HG02798 (cell line): ENCODE measurements around the gene LOX.
"Not testable (repeated sequence)": the region's sequence is repeated elsewhere in the genome, so short reads cannot be mapped to it uniquely, and the experiment has no call there.

Experiments used
- ATAC-seq: cut with Tn5 transposase; IDR thresholded peaks from one replicate; pipeline ENCODE4 v1.9.1; 2021; ENCODE audit warnings: mild to moderate bottlenecking; ENCODE audit not compliant: unreplicated experiment, poor library complexity

LOX gene

DNA sequence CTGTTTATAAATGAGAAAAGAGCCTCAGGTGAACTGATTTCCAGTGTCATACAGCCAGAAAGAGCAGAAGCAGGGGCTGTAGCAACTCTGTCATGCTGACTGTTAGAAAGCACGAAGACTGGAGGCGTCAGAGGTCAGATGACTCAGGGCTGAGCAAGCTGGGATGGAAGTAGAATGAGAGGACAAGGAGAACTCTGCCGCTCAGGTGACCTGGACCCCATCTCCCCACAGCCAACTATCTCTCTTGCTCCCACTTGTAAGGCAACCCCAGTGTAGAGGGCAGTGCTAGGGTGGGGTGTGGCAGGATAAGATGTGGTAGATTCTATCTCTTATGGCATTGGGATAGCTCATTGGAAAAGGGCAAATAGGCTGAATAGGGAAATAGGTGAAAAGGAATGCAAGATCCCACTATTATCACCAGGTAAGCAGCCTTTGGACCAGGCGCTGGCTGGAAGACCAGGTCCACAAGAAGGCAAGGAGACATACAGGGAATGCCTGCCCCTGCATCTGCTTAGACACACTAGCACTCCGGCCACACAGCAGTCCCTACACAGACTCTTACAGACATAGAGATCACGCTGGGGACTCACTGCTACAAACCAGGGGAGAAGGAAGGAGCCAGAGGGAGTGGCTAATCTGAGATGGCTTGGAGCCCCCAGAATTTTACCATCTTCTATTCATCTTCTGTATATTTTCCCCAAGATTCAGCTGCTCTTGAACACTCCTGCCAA lies 21.2 kb upstream of the LOX start:
- ATAC-seq: no peak

DNA sequence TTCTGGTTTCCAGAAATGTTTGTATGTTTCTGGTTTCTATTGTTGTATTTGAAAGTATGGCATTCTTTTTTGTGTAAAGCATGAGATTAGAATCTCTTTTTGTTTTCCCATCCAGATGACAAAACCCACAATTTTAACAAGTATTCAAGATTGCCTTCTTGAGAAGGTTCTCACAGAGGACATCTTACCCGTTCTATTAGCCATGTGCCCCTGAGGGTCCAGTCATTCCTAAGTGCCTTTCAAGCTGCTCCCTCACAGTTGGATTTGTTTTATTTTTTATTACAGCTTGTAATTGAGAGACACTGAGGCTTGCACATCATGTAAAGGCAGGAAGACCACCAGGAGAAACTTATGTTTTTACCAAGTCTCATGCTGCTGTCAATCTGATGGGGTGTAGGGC lies 19.3 kb upstream of the LOX start:
- ATAC-seq: no peak

DNA sequence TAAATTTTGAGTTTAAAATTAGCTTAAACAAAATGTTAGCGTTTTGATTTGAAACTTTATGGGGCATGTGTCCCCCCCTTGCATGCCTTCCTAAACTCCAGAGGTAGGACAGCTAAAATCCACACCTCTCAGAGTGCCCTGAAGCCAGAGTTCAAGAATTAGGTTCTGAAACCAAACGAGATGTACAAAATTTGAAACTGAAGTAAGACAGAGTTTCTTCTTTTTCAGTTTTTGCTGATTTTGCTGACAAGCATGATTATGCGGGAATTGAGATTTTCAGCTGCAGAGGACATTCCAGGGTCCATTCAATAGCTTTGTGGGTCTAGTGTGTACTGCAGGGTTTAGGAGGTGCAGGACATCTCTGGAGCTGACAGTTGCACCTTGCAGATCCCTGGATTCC lies 17.1 kb upstream of the LOX start:
- ATAC-seq: no peak

DNA sequence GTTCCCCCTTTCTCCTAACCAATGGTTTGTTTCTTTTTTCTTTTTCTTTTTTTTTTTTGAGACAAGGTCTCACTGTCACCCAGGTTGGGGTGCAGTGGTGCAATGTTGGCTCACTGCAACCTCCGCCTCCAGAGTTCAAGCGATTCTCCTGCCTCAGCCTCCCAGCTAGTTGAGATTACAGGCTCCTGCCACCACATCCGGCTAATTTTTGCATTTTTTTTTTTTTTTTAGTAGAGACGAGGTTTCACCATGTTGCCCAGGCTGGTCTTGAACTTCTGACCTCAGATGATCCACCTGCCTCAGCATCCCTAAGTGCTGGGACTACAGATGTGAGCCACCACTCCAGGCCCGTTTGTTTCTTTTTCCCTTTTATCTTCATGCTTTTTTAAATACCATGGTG lies 16.2 kb upstream of the LOX start:
- ATAC-seq: not testable (repeated sequence)

DNA sequence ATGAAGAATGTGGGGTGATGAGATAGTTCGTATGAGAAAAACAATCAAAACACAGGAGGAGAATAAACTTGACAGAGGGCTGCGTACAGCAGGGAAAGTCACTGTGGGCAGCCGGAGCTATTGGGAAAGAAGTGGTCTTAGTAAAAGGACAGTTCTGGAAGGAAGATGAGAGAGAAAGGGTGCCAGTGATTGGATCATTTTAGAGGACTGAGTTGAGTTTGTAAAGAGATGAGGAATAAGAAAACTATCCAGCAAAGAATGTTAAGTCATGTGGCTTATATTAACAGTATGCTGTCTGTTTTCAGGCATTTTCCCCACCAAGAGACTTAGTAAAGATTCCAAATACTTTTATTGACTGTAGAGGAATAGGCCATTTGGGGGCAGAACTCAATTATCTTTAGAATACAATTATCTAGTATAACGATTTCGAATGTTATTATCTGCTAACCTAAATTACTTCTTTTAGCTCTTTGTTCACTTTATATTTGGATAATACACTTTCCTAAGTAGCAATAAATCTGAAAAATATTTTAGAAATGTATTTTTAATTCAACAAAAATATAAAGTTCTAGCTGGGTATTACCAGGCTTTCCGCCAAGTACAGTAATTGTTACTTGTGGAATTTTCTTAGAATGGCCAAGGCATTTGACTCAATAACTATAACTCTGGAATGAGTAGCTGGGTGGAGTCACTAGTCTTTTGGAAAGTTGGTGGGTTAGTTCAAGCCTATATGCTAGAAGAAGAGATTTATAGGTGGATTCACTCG lies 15.5 kb upstream of the LOX start:
- no peak for ATAC-seq

DNA sequence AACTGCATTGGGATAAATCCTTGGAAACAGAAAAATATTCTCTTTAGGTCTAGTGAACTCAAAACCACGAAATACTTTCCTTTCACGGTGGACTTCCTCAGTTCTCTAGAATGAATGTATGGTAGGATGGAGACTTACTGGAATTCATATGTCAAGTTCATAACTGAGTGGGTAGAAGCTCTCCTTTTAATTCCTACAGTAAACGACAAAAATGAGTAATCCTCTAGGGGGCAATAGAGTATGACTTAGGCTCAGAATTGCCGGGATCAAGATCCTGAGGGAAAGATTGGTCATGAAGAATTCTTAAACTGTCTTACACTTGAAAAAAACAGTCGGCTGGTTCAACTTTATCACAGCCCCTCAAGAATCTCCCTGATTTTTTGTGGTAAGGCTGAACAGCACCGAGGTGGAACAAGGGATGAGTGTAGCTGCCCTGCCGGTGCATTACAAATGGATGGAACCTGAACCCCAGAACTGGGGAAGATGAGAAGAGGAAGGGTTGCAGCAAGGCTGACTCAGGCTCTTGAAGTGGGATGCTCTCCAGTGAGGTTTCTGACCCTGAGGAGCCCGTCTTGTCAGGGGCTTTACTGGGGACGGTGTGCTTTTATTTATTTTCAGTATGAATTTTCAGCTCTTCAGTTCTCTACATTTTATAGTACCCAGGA lies 14.0 kb upstream of the LOX start:
- no peak for ATAC-seq

DNA sequence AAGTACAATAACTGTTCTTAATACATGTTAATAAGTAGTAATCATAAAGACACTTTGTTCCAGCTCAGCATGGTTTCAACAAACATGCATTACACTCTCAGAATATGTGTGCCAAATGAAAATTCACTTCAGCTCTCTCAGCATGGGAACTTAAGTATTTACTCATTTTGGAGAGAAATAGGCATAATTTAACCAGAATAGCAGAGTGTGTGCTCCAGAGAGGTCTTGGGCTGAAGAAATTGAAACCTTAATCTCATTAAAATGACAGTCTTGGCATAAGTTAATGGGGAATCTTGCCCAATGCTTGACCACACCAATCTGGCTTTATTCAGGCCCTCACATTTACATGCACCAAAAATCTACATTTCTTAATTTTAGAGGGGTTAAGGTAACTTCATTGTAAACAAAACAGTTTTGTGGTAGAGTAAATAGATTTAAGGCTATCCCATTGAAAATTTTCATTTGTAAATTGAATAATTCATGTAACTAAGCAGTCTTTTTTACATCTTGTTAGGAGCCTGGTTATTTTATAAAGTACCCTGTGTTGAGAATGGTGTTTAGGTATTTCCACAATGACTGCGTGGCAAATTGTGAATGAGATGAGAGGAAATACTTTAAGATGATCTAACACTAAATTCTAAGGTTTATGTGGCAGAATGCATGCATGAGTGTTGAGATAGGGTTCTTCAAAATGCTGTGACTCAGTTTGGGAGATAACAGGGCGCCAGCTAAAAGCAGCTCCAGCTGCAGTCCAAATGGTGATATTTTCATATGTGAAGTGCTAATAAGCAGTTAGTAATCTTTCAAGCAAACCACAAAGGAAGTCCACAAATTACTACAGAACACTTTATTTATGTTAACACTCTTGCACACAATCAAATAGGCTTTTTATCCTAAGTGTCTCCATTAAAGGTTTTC lies 11.3 kb upstream of the LOX start:
- no peak for ATAC-seq

DNA sequence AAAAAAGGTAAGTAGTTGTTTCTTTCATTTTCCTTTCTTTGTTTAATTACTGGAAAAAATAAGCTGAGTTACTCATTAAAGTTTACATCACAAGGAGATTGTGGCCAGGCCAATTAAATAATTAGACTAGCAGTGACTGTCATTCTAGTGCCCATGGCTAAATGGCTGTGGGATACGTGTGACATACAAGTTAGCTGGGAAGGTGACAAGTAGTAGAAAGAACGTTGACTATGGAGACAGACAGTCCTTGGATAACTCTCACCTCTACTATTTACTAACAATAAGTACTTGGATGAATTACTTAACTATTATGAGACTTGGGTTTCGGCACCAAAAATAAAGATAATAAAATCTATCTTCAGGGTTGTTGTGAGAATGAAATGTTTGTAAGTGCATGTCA lies 7.0 kb upstream of the LOX start:
- no peak for ATAC-seq

DNA sequence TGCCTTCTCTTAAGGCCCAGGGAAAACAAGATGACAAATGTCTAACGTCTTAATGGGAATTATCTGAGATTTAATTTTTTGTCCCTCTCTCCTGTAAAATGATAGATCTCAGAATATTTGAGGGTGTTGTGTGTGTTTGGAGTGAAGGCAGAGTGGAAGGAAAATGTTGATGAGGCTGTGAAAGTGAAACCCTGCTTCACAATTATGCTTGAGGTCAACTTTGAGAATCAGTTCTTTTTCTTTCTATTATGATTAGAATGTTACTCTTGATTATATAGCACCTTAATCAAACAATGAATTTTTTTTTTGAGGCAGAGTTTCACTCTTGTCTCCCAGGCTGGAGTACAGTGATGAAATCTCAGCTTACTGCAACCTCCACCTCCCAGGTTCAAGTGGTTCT lies 5.5 kb upstream of the LOX start:
- ATAC-seq: peak; percentile 59

DNA sequence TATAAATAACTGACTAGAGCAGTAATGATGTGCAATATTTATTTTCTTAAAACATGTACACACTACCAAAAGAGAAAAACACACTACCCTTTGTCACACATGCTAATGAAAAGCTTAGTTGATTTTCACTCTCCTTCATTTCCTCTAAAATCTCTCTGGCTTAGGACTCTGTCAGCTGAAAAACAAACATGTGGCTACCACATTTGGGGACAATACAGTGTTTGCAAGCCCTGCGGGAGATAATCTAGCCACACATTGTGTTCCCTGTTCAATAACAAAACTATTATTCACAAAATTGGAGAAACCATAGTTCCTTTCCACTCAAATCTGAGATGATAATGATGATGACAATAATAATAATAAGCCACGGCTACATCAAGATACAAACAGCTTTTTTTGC lies 3.5 kb upstream of the LOX start:
- no peak for ATAC-seq

DNA sequence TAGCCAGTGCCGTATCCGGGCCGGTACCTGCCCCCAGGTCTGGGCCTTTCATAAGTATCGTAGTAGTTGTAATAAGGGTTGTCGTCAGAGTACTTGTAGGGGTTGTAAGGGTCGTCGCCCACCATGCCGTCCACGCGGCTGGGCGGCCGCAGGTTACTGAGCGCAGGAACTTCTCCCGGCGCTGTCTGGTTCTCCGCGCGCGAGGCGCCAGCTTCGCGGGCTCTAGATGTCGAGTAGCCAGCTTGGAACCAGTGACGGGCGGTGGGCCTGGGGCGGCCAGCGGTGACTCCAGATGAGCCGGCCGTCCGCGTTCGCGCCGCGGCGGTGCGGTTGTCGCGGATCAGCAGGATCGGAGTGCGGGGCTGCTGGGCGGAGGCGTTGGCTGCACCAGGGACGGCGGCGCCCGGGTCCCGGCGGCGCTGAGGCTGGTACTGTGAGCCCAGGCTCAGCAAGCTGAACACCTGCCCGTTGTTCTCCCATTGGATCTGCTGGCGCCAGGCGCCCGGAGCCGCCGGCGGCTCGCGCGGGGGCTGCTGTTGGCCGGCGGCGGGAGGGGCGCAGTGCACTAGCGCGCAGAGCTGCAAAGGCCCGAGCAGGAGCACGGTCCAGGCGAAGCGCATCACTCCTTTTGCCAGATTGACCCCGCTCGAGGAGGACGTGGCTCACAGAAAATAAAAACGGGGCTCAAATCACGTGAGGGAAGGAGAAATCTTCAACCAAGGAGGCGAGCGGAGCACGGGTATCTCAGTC lies 518 bp downstream of the LOX start:
- ATAC-seq: peak; percentile 14

DNA sequence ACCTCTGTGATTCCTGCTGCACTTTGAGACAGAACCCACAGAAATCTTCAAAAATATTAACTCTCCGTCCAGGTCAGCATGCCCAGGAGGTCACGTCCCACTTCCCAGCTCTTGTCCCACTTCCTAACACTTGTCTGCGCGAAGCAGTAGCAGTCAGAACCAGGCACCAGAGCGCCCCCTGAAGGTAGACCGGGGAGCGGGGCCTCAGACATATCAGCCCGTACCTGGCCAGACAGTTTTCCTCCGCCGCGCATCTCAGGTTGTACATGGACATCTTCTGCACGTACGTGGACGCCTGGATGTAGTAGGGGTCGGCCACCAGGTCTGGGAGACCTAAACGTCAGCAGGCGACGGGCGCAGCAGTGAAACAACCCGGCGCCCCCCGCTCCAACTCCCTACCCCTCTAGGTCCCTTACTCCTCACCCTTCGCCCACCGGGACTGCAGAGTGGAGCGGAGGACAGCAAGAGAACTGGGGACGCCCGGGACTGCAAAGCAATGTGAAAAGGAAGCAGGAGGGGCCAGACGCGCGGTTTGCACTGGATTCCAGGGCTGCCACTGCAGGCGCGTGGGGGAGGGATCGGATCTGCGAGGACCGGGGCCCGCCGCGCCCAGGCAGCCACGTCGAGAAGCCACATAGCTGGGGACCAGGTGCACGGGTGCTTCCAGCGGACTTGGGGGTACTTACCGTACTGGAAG lies 1.2 kb downstream of the LOX start:
- ATAC-seq: peak; percentile 44

DNA sequence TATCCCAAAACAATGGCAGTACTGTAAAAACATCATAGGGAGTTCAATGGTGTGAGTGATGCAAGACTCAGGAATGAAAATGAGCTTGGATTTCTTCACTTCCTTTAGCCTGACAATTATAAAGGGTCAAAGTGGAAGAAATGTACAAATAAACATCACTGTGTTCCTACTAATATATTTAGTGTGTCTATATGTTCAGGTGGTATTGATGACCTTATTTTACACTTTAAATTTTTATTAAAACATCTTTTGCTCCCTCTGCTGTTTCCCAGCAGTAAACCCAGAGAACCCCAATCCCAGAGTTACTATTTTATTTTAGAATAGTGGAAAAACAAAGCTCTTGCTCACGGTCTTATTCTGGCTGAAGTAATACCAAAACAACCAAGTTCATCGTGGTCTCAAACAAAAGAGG lies 2.0 kb downstream of the LOX start:
- ATAC-seq: no peak

DNA sequence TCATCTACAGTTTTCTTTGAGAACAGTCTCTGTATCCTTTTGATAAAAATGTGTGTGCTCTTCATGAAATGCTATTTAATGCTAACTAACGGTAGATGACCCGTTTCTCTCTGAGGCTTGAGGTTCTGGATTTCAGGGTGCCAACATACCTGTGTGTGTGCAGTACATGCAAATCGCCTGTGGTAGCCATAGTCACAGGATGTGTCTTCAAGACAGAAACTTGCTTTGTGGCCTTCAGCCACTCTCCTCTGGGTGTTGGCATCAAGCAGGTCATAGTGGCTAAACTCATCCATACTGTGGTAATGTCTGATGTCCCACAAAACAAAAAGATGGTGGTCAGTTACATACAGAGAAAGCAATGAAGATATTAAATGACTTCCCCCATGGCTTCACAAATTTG lies 4.2 kb downstream of the LOX start:
- ATAC-seq: peak; percentile 55

DNA sequence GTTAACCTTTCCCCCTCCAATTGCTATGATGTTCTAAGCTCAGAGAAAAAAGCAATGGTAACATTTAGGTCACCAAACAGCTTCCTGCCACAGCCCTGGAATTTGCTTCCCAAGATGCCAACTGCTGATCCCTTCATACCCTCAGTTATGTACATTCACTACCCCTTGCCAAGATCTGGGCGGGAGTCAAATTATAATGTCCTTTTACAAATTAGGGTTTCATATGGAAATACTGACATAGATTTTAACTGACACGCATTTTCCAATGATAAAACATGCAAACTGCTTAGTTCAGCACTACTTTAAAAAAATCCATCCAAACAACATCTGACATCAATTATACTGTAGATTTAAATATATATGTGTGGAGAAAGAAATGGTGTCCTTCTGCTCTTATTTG lies 5.0 kb downstream of the LOX start:
- ATAC-seq: no peak

DNA sequence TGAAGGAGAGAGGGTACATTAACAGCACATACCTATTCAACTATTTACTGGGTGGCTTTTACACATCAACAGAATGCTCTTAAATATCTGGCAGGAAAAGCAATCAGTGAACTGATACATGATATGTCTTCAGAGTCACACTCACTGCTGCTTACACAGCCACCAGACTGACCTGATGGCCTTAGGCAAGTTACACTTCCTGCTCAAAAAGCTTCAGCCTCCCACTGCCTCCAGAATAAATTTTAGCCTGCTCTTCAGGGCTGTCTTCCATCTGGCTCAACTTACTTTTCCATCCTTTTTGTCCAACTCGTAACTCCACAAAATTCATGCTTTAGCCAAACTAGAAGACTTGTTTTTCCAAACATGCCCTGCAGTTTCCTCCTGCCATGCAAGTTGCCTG lies 10.7 kb downstream of the LOX start:
- no peak for ATAC-seq

DNA sequence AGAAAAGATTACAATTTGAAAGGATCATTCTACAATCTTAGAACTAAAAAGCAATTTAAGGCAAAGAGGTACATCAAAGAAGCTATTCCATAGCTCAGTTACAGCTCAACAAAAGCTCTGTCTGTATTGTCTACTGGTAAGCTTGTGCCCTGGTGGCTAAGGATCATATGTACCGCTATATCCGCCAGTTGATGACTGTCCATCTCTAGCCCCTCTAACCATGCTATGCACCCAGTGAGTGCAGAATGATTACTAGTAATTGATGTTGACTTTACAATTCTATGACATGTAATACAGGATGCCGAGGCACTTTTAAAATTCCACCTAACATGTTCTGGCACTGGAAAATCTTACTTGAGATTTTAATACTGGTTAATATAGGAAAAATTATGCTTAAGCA lies 13.1 kb downstream of the LOX start:
- no peak for ATAC-seq

DNA sequence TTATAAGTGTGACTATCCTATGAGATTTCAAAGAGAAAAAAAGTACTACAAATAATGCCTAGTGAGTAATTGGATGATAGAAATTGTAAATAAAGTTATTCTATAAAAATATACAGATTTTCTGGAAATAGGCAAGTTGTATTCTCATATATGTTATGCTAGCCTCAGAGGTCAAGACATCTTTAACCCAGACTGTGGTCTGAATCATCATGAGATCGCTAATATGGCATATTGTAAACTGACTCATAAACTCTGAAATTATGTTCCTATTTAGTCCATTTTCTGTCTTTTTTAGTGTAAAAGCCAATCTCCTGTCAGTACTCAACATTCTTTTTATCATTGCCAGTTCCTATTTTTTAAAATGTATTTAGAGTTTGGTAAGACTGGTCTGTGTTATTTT lies 14.2 kb downstream of the LOX start:
- no peak for ATAC-seq

DNA sequence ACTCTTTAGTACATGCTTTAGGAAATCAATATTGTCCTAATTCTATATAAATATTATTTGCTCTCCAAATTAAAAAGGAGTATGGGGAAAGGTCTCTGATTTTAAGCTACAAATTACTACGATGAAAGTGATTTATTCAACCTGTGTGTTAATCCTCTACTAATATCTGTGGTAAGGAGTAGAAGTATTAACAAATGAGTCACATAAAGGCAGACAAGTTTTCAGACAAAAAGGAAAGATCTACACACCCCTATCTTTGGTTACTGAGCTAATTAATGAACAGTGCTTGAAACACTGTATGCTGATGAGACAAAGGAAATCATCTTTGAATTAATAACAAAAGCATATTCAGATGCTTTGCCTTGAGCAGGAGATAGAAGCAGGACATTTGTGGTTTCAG lies 15.9 kb downstream of the LOX start:
- no peak for ATAC-seq
